ENCODE measurements around the gene CALU.

The CALU gene

GRCh38 chr7:128721376-128721775, 17.8 kb upstream of the CALU start:
- no peak for DNase-seq (ENCODE audit: insufficient read length, low spot score)
- no peak for FAIRE-seq

DNA sequence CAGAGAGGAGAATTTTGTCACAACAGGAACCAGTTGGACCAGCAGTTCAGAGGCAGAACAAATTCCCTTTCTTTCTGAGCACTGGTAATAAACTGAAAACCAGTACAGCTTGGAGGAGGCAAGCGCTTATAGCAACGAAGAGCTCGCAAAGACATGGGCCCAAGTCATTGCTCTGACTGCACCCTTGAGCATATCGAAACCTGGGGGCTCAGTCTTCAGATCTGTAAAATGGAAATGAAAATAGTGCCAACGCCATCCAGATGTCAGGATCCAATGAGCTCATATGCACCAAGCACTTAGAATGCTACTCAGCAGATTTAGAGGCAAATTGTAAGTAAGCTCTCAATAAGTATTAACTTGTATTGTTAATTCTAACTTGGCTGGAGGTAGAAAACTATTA, 14.4 kb upstream of the CALU start:
- DNase-seq (ENCODE audit: insufficient read length, low spot score): no peak
- no peak for FAIRE-seq

DNA sequence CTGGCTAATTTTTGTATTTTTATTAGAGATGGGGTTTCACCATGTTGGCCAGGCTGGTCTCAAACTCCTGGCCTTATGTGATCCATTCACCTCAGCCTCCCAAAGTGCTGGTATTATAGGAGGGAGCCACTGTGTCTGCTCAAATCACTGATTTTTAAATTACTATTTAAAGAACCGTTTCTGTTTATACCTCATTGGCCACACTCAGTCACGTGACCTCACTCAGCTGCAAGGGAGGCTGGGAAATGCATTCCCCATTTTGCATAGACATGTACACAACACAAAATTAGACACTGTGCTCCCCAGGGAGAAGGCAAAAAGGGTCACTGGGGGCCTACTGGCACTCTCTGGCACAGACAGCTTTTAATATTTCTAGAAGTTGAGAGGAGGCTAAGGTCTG, 13.6 kb upstream of the CALU start:
- no peak for FAIRE-seq
- no peak for DNase-seq (ENCODE audit: insufficient read length, low spot score)

DNA sequence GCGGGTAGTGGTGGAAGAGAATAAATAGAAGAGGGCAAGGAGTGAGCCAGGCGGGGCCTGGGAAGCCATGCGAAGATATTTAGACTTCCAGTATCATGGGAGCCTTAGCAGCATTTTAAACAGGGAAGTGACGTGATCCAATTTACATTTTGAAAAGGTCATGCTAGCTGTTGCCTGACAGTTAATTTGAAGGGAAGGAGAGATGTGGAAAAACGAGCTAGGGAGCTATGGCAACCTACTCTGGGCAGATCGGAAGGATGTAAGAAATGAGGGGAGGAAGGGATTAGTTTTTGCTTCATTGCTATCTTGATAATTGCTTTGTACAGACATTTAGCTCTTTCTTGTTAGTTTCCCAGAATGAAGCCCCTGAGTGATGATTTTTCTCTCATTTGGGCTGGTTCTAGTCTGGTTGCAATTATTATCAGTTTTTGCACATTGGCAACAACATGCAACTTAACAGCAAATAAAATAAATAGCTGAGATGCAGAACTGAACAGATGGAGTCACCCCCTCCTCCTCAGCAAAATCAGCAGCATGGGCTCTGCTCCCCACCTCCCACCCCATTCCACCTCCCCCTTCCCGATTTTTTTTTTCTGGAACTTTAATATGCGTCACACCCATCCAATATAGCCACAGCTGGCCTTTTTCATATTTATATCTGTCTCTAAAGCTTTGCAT, 13.0 kb upstream of the CALU start:
- no peak for FAIRE-seq
- DNase-seq (ENCODE audit: insufficient read length, low spot score): no peak

DNA sequence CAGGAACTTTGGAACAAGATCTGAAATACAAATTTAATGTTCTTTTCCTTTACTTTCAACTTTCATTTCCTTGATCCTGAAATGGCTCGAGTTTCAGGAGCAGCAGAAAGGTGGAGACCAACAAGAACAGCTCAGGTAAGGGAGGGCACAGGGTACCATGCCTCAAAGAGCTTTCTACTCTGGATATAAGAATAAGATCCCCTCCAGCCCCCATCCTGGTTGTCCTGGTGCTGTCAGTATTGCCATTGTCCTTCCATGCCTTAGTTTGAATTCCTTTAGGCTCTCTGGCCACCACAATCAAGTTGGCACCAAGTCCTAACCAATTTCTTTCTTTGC, 12.5 kb upstream of the CALU start:
- FAIRE-seq (no peak), DNase-seq (ENCODE audit: insufficient read length, low spot score) (no peak)

- FAIRE-seq (no peak), DNase-seq (ENCODE audit: insufficient read length, low spot score) (no peak)
Measured at GRCh38 chr7:128727239-128727638, 11.9 kb upstream of the CALU start.

- DNase-seq (ENCODE audit: insufficient read length, low spot score) (no peak), FAIRE-seq (no peak)
Measured at GRCh38 chr7:128728598-128728997, 10.6 kb upstream of the CALU start.

- DNase-seq (ENCODE audit: insufficient read length, low spot score) (no peak), FAIRE-seq (no peak)
Measured at GRCh38 chr7:128729494-128729893, 9.7 kb upstream of the CALU start.

DNA sequence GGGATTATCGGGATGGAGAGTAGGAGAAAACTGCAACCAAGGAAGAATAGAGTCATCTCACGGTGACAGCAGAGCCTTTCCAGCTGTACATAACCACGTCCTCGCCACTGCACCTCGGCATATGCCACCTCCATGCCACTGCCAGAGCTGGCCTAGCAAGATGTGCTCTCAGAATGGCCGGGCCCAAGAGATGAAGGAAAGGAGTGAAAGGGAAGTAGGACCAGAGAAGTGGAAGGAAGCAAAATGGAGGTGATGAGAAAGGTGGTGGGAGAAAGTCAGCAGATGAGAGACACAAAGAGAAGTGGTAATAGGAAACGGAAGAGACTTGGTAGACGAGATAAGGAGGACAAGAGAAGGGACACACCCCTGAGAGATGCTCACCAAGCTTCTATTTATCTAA, 8.0 kb upstream of the CALU start:
- FAIRE-seq (no peak), DNase-seq (ENCODE audit: insufficient read length, low spot score) (no peak)

- FAIRE-seq (no peak), DNase-seq (ENCODE audit: insufficient read length, low spot score) (no peak)
Measured at GRCh38 chr7:128732521-128733277, 6.5 kb upstream of the CALU start.

DNA sequence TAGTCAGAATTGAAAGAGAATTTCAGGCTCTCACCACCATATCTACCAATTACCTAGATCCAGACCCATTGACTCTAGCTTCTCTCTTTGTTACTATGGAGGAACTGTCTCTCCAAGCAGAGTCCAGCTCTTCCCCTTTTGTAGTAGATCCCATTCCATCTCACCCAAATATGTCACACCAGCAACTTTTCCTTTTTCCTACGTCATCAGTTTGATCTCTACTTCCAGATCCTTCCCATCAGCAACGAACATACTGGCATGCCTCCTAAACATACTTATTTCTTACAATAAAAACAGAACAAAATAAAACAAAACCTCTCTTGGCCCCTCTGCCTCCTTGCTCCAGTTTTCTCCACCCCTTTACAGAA, 5.9 kb upstream of the CALU start:
- no peak for DNase-seq (ENCODE audit: insufficient read length, low spot score)
- no peak for FAIRE-seq

DNA sequence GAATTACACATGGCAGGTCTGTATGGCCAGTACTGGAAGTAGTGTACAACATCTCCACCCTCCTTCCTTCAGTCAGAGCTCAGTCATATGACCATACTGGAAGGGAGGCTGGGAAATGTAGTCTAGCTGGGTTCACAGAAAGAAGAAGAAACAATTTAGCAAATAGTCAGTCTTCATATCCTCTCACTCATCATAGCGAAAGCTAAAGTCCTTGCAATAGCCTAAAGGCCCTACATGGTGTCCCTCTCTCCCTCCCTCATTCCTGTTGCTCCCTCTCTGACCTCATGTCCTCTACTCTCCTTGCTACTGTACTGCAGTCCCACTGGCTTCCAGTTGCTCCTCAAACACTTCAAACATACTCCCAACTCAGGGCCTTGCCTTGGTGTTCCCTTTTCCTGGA, 4.3 kb upstream of the CALU start:
- FAIRE-seq: no peak
- no peak for DNase-seq (ENCODE audit: insufficient read length, low spot score)

DNA sequence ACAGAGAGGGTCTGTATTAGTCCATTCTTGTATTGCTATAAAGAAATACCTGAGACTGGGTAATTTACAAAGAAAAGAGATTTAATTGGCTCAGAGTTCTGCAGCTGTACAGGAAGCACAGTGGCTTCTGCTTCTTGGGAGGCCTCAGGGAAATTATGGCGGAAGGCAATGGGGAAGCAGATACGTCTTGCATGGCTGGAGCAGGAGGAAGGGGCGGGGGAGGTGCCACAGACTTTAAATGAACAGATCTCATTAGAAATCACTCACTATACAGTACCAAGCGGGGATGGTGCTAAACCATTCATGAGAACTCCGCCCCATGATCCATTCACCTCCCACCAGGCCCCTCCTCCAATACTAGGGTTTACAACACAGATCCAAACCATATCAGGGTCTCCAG, 3.7 kb upstream of the CALU start:
- no peak for FAIRE-seq

DNA sequence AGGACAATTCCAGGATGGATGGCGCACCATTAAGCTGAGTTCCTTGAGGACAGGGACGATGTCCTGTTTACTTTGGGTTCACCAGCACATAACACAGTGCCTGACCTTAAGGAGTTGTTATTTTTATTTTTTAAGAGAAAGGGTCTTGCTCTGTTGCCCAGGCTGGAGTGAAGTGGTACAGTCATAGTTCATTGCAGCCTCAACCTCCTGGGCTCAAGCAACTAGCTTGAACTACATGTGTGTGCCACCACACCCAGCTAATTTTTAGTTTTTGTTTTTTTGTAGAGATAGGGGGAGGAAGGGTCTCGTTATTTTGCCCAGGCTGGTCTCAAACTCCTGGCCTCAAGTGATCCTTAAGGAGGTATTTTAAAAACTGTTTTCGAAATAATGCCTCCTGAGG, 1.7 kb upstream of the CALU start:
- DNase-seq (ENCODE audit: insufficient read length, low spot score): no peak
- no peak for FAIRE-seq

More for the DNA sequence above, 3.7 kb upstream of the CALU start:
- DNase-seq (ENCODE audit: insufficient read length, low spot score): no peak

DNA sequence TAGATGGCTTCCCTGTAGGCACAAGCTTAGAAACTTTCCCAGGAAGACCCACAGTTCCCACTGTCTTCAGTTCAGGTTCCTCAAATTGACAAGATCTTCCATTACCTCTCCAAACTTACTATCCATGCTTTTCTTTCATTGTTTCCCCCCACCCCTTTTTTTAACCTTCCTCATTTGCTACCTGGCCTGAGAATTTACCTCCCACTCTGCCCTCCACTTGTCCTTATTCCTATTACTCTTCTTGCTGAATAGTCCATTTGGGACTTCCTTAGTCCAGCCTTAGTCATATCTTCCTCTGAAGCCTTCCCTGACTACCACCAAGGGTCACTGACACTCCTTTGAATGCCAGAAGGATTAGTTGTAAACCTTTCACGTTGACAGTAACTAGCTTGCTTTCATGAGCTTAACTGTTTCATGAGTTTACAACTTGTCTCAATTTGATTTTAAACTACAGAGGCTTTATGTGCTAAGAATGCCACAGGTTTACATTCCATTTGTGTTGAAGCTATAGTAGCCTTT, 1.2 kb upstream of the CALU start:
- DNase-seq (ENCODE audit: insufficient read length, low spot score) (no peak), FAIRE-seq (no peak)

- FAIRE-seq (peak; percentile 74), DNase-seq (ENCODE audit: insufficient read length, low spot score) (peak; percentile 12)
Measured at GRCh38 chr7:128738570-128739047, 550 bp upstream of the CALU start.

DNA sequence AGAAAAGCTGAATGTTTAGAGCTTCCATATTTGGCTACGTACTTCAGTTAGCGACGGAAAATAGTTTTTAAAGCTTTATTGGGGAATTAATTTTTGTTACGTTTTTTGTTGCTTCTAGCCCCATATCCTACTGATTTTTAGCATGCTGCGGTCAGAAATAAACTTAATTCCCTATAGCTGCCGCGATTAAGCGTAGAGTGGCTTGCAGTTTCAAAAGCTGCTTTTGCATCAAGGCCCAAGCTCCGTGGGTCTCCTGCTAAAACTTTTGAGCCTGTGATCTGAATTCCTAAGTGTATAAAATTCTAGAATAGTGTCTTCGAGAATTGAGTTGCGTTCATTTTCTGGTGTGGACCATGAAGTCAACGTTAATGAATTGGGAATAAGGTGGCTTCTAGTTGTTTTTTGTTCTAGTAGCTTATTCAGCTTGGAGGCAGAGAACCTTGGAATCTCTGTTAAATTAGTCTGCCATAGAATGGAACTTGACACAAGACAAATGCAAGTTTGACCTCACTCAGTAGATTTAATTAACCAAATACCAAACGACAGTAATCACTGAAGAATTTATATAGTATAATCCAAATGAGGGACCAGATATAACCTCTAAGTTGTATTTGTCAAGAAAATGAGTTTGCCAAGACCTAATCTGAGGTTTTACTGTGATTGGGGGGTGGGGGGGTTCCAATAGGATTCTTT, 977 bp downstream of the CALU start:
- DNase-seq (ENCODE audit: insufficient read length, low spot score): no peak
- FAIRE-seq: no peak

DNA sequence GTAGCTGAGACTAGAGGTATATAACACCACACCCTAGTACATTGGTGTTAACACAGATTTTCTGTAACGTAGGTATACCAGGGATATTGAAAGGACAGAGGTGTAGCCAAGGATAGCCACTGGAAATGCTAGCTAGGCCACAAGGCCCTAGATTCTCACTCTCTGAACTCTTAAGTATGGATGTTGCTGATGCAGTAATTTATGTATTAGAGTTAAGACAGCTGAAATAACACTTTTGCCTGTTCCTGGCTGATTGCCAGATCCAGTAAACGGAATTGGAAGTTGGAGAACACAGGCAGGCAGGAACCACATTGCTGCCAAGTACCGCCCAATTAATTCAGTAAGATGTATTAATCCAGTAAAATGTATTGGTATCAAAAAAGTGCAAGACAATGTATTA, 1.8 kb downstream of the CALU start:
- FAIRE-seq: no peak
- no peak for DNase-seq (ENCODE audit: insufficient read length, low spot score)

GRCh38 chr7:128741491-128741890, 2.3 kb downstream of the CALU start:
- FAIRE-seq (no peak), DNase-seq (ENCODE audit: insufficient read length, low spot score) (no peak)

DNA sequence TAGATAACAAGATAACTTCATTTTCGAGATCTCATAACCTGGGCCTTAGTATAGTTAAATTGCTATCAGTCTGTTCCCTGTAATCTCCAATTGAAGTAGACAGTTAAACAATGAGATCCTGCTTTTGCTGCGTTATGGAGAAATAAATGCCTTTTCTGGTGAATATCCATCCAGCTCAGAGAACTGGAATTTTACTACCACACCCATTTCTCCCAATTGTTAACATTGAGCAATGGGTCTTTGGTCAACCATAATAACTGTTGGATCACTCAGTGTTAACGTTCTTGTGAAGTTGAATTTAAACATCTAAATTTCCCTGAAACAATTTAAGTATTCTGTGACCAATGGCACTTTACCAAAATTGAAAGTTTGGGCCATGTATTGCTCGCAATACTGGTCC, 3.0 kb downstream of the CALU start:
- FAIRE-seq (no peak), DNase-seq (ENCODE audit: insufficient read length, low spot score) (no peak)

DNA sequence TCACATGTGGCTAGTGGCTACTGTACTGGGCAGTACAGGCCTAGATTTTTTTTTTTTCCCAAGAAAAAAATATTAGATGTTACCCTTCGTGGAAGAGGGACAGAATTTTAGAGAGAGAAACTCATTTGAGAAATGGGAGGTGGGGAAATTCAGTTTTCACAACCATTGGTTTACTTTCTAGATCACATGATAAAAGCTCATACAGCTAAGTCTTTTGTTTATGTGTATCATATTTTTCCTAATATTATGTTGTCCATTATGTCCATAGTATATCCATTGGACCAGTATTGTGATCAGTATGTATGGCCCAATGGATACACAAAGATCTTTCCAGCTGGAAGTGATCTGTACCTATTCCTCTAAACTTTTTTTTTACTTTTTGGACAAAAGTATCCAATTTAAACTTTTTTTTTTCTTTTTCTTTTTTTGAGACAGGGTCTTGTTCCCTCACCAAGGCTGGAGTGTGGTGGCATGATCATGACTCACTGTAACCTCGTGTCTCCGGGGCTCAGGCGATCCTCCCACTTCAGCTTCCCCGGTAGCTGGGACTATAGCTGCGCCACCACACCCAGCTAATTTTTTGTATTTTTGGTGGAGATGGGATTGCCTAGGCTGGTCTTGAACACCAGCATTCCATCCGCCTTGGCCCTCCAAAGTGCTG, 4.1 kb downstream of the CALU start:
- DNase-seq (ENCODE audit: insufficient read length, low spot score): no peak
- no peak for FAIRE-seq
